Astrocyte (in vitro differentiated cells and primary cell): ENCODE data around the gene RNLS. TPM values are rescaled to one million over a fixed set of nuclear protein-coding genes. Genes with fewer than 3 reads are reported as not detected.
A peak's percentile ranks its signal among the peaks of the same experiment; 100 is the strongest.

ENCODE experiments used
- DNase-seq: peaks from one replicate; pipeline ENCODE4 v3.0.0-alpha.2; 2010; ENCODE audit warnings: low read depth
- FAIRE-seq: peaks from 2 replicates; lab custom pipeline; 2011; peaks lifted over from hg19 to GRCh38; lab: Jason Lieb, UNC
- H2AFZ ChIP-seq: 2 replicates; pipeline ENCODE4 v1.6.0; 2012; ENCODE audit warnings: low read depth, low read length, inconsistent platforms
- H3K27ac ChIP-seq: 2 replicates; pipeline ENCODE4 v1.5.1; 2011; ENCODE audit warnings: low read depth, low read length, inconsistent platforms
- H3K27me3 ChIP-seq: 2 replicates; pipeline ENCODE4 v1.6.0; 2011; ENCODE audit warnings: low read length, inconsistent platforms; ENCODE audit not compliant: insufficient read depth
- H3K36me3 ChIP-seq: 2 replicates; pipeline ENCODE4 v1.5.1; 2011; ENCODE audit warnings: low read length, inconsistent platforms; ENCODE audit not compliant: insufficient read depth
- H3K4me1 ChIP-seq: 2 replicates; pipeline ENCODE4 v1.5.1; 2011; ENCODE audit warnings: low read length, inconsistent platforms; ENCODE audit not compliant: insufficient read depth
- H3K4me2 ChIP-seq: 2 replicates; pipeline ENCODE4 v1.6.0; 2012; ENCODE audit warnings: low read length, inconsistent platforms
- H3K4me3 ChIP-seq: 2 replicates; pipeline ENCODE4 v1.5.1; 2011; ENCODE audit warnings: low read depth, mild to moderate bottlenecking, low read length, inconsistent platforms; ENCODE audit not compliant: insufficient read depth
- H3K79me2 ChIP-seq: 2 replicates; pipeline ENCODE4 v1.6.0; 2012; ENCODE audit warnings: mild to moderate bottlenecking, low read length, inconsistent platforms; ENCODE audit not compliant: insufficient read depth
- H3K9ac ChIP-seq: 2 replicates; pipeline ENCODE4 v1.6.0; 2012; ENCODE audit warnings: mild to moderate bottlenecking, low read length, inconsistent platforms
- H3K9me3 ChIP-seq: 2 replicates; pipeline ENCODE4 v1.5.1; 2012; ENCODE audit warnings: low read depth, mild to moderate bottlenecking, low read length, inconsistent platforms; ENCODE audit not compliant: insufficient read depth
- H4K20me1 ChIP-seq: 2 replicates; pipeline ENCODE4 v1.6.0; 2012; ENCODE audit warnings: low read length, inconsistent platforms; ENCODE audit not compliant: insufficient read depth
- H3K27ac Mint-ChIP-seq: one replicate; pipeline ENCODE4 v1.8.0; 2021; ENCODE audit warnings: mild to moderate bottlenecking, mixed read lengths; ENCODE audit not compliant: unreplicated experiment
- H3K27me3 Mint-ChIP-seq: one replicate; pipeline ENCODE4 v1.8.0; 2021; ENCODE audit warnings: low read depth, mixed read lengths; ENCODE audit not compliant: unreplicated experiment
- H3K36me3 Mint-ChIP-seq: one replicate; pipeline ENCODE4 v1.8.0; 2021; ENCODE audit warnings: low read depth, mixed read lengths; ENCODE audit not compliant: unreplicated experiment
- H3K4me1 Mint-ChIP-seq: one replicate; pipeline ENCODE4 v1.8.0; 2021; ENCODE audit warnings: low read depth, mixed read lengths; ENCODE audit not compliant: unreplicated experiment
- H3K4me3 Mint-ChIP-seq: one replicate; pipeline ENCODE4 v1.8.0; 2021; ENCODE audit warnings: mild to moderate bottlenecking, moderate library complexity, mixed read lengths; ENCODE audit not compliant: unreplicated experiment
- H3K9me3 Mint-ChIP-seq: one replicate; pipeline ENCODE4 v1.8.0; 2021; ENCODE audit warnings: mild to moderate bottlenecking, mixed read lengths; ENCODE audit not compliant: unreplicated experiment
- CTCF ChIP-seq: IDR thresholded peaks from 2 replicates; pipeline ENCODE4 v1.5.1; 2011; ENCODE audit warnings: low read depth, mild to moderate bottlenecking, inconsistent platforms, low read length, moderate library complexity; ENCODE audit not compliant: insufficient read depth
- EZH2 ChIP-seq: IDR thresholded peaks from 2 replicates; pipeline ENCODE4 v1.6.1; 2012; ENCODE audit warnings: mild to moderate bottlenecking, low read length, inconsistent platforms; ENCODE audit not compliant: insufficient read depth
- total RNA-seq: library from RNA; stranded (reverse); gene quantifications from 2 replicates; pipeline ENCODE4 v1.2.1, GENCODE V29; 2021

Gene RNLS
- total RNA-seq, 1 donor from 2014 or later: 6.9 TPM

- no peaks in the 10 kb centered on the region for H3K36me3 Mint-ChIP-seq
- TF ChIP-seq EZH2: no peak
- TF ChIP-seq CTCF: no peak
- H3K9me3 ChIP-seq: no peaks in the 10 kb centered on the region
- no peaks in the 10 kb centered on the region for H3K27me3 Mint-ChIP-seq
- FAIRE-seq (no peak), DNase-seq (no peak)
- H3K27me3 ChIP-seq: no peaks in the 10 kb centered on the region
- H3K36me3 ChIP-seq: no peaks in the 10 kb centered on the region
- H3K79me2 ChIP-seq: no peaks in the 10 kb centered on the region
- H3K4me1 Mint-ChIP-seq: peaks cover 28% of the 10 kb centered on the region
- no peaks in the 10 kb centered on the region for H3K9me3 Mint-ChIP-seq
- no peaks in the 10 kb centered on the region for H4K20me1 ChIP-seq
- no peak overlapping the region for H3K9ac ChIP-seq
- no peak overlapping the region for H3K4me3 ChIP-seq
- no peak overlapping the region for H3K27ac Mint-ChIP-seq
- no peak overlapping the region for H3K4me2 ChIP-seq
- H3K27ac ChIP-seq: no peak overlapping the region
- H3K4me3 Mint-ChIP-seq: no peak overlapping the region
- no peaks in the 10 kb centered on the region for H3K4me1 ChIP-seq
- no peak overlapping the region for H2AFZ ChIP-seq
These were observed 55.9 kb downstream of the RNLS start for GRCh38 chr10:88527245-88527644.

GRCh38 chr10:88526501-88527105 lies 56.5 kb downstream of the RNLS start:
- Histone ChIP-seq H3K4me2 (no peak overlapping the region), H3K27me3 (no peaks in the 10 kb centered on the region), H3K9ac (no peak overlapping the region), H3K4me3 (no peak overlapping the region), H4K20me1 (no peaks in the 10 kb centered on the region), H2AFZ (no peak overlapping the region), H3K79me2 (no peaks in the 10 kb centered on the region), H3K4me1 (no peaks in the 10 kb centered on the region), H3K27ac (no peak overlapping the region), H3K36me3 (no peaks in the 10 kb centered on the region), H3K9me3 (no peaks in the 10 kb centered on the region)
- H3K9me3 Mint-ChIP-seq: no peaks in the 10 kb centered on the region
- no peaks in the 10 kb centered on the region for H3K36me3 Mint-ChIP-seq
- FAIRE-seq (no peak), DNase-seq (peak; percentile 51)
- H3K27me3 Mint-ChIP-seq: no peaks in the 10 kb centered on the region
- no peak overlapping the region for H3K27ac Mint-ChIP-seq
- no peak overlapping the region for H3K4me3 Mint-ChIP-seq
- peaks cover 28% of the 10 kb centered on the region for H3K4me1 Mint-ChIP-seq
- TF ChIP-seq EZH2: no peak
- TF ChIP-seq CTCF: no peak

- TF ChIP-seq EZH2: no peak
- no peak for TF ChIP-seq CTCF
- no peaks in the 10 kb centered on the region for H3K36me3 Mint-ChIP-seq
- Histone ChIP-seq H3K4me1 (no peaks in the 10 kb centered on the region), H3K36me3 (no peaks in the 10 kb centered on the region), H4K20me1 (no peaks in the 10 kb centered on the region), H3K9ac (no peak overlapping the region), H3K4me2 (peak overlapping the region; percentile 7), H3K79me2 (no peaks in the 10 kb centered on the region), H3K27me3 (no peaks in the 10 kb centered on the region), H2AFZ (no peak overlapping the region), H3K4me3 (no peak overlapping the region), H3K27ac (no peak overlapping the region), H3K9me3 (no peaks in the 10 kb centered on the region)
- H3K4me1 Mint-ChIP-seq: peaks cover 26% of the 10 kb centered on the region
- no peak overlapping the region for H3K4me3 Mint-ChIP-seq
- no peaks in the 10 kb centered on the region for H3K9me3 Mint-ChIP-seq
- DNase-seq (peak; percentile 81), FAIRE-seq (peak; percentile 9)
- H3K27me3 Mint-ChIP-seq: no peaks in the 10 kb centered on the region
- no peak overlapping the region for H3K27ac Mint-ChIP-seq
These were observed 57.6 kb downstream of the RNLS start for GRCh38 chr10:88525371-88526069.
